Effector CD8-positive, alpha-beta T cell (primary cell): ENCODE results near the gene TUBB2A.
"Not testable (repeated sequence)": the region's sequence is repeated elsewhere in the genome, so short reads cannot be mapped to it uniquely, and the experiment has no call there.

Experiments
- DNase-seq: peaks from one replicate; lab custom pipeline; 2025; lab: John Stamatoyannopoulos, UW
- total RNA-seq, 4 experiments: gene quantifications; one replicate each; lab custom pipeline; 2026; lab: John Stamatoyannopoulos, UW

The TUBB2A gene
- total RNA-seq, result 5.9 to 11.2 (median 8.0) reads per million in 4 experiments

- DNase-seq, result peak; percentile 82
Observed at GRCh38 chr6:3157131-3157933, at the start of gene TUBB2A. TUBB2A (minus strand) TSS chr6:3157544; CDS start chr6:3157463, 81 bp downstream.

GRCh38 chr6:3206339-3207015, 49.1 kb upstream of the TUBB2A start:
- DNase-seq, result no peak

GRCh38 chr6:3205913-3206312, 48.6 kb upstream of the TUBB2A start:
- DNase-seq, result no peak

GRCh38 chr6:3204921-3205320, 47.6 kb upstream of the TUBB2A start:
- DNase-seq, result no peak

- no peak for DNase-seq
Observed at GRCh38 chr6:3202999-3203696, 45.8 kb upstream of the TUBB2A start.

GRCh38 chr6:3201388-3201787, 44.0 kb upstream of the TUBB2A start:
- DNase-seq, result no peak

GRCh38 chr6:3200682-3201081, 43.3 kb upstream of the TUBB2A start:
- no peak for DNase-seq

GRCh38 chr6:3199382-3199781, 42.0 kb upstream of the TUBB2A start:
- DNase-seq, result no peak

- DNase-seq, result not testable (repeated sequence)
Observed at GRCh38 chr6:3197734-3198133, 40.4 kb upstream of the TUBB2A start.

GRCh38 chr6:3196770-3197169, 39.4 kb upstream of the TUBB2A start:
- DNase-seq, result no peak

GRCh38 chr6:3195695-3196497, 38.6 kb upstream of the TUBB2A start:
- DNase-seq, result no peak

GRCh38 chr6:3195420-3195694, 38.0 kb upstream of the TUBB2A start:
- no peak for DNase-seq

- DNase-seq, result no peak
Observed at GRCh38 chr6:3194535-3195419, 37.4 kb upstream of the TUBB2A start.

GRCh38 chr6:3193102-3193849, 35.9 kb upstream of the TUBB2A start:
- DNase-seq, result no peak

GRCh38 chr6:3190779-3191178, 33.4 kb upstream of the TUBB2A start:
- DNase-seq, result no peak

GRCh38 chr6:3190056-3190455, 32.7 kb upstream of the TUBB2A start:
- DNase-seq, result no peak

GRCh38 chr6:3189192-3189591, 31.8 kb upstream of the TUBB2A start:
- not testable (repeated sequence) for DNase-seq

- DNase-seq, result no peak
Observed at GRCh38 chr6:3188262-3188661, 30.9 kb upstream of the TUBB2A start.

- no peak for DNase-seq
Observed at GRCh38 chr6:3186974-3187382, 29.6 kb upstream of the TUBB2A start.

GRCh38 chr6:3183066-3183465, 25.7 kb upstream of the TUBB2A start:
- no peak for DNase-seq
